Dermis microvascular lymphatic vessel endothelial cell (primary cell): ENCODE data around the gene TUBA4A. TPM values are rescaled to one million over a fixed set of nuclear protein-coding genes. Genes with fewer than 3 reads are reported as not detected.

ENCODE experiments used
- DNase-seq, 2 donors: peaks; one replicate each; pipeline versions ENCODE4 v3.0.0 to v3.0.0-alpha.2; 2010; ENCODE audit warnings: low read depth in 2 of 2
- total RNA-seq: library from RNA; depleted of rRNA; stranded (reverse); fragments of >200 nt; gene quantifications from 2 replicates; pipeline ENCODE4 v1.2.1, GENCODE V29; 2014

The TUBA4A gene
- 12.1 and 14.4 TPM in 2 replicates for total RNA-seq

GRCh38 chr2:219253753-219254589 lies at the start of gene TUBA4A:
Gene TUBA4A, minus strand, starts transcription at chr2:219253918. Its CDS starts 60 bp downstream, at chr2:219253858.
- peak in 1 of 2 donors; percentile 78 for DNase-seq

- no peak for DNase-seq
Observed at GRCh38 chr2:219302412-219302968, 48.8 kb upstream of the TUBA4A start.

GRCh38 chr2:219300022-219300421 lies 46.3 kb upstream of the TUBA4A start:
- DNase-seq, result no peak

- DNase-seq, result no peak
Observed at GRCh38 chr2:219299372-219299760, 45.6 kb upstream of the TUBA4A start.

GRCh38 chr2:219298759-219299371 lies 45.1 kb upstream of the TUBA4A start:
- peak in 1 of 2 donors; percentile 65 for DNase-seq

- DNase-seq, result no peak
Observed at GRCh38 chr2:219297766-219298456, 44.2 kb upstream of the TUBA4A start.

- DNase-seq, result no peak
Observed at GRCh38 chr2:219296631-219297391, 43.1 kb upstream of the TUBA4A start.

GRCh38 chr2:219296142-219296541 lies 42.4 kb upstream of the TUBA4A start:
- DNase-seq, result no peak

GRCh38 chr2:219294356-219295351 lies 40.9 kb upstream of the TUBA4A start:
- peak in 1 of 2 donors; percentile 82 for DNase-seq

GRCh38 chr2:219293736-219294231 lies 40.1 kb upstream of the TUBA4A start:
- no peak for DNase-seq

- DNase-seq, result no peak
Observed at GRCh38 chr2:219292616-219293015, 38.9 kb upstream of the TUBA4A start.

GRCh38 chr2:219291910-219292490 lies 38.3 kb upstream of the TUBA4A start:
- DNase-seq, result no peak

- no peak for DNase-seq
Observed at GRCh38 chr2:219291394-219291793, 37.7 kb upstream of the TUBA4A start.

- DNase-seq, result no peak
Observed at GRCh38 chr2:219290381-219291171, 36.9 kb upstream of the TUBA4A start.

GRCh38 chr2:219289537-219290361 lies 36.0 kb upstream of the TUBA4A start:
- DNase-seq, result peak in 1 of 2 donors; percentile 23

- no peak for DNase-seq
Observed at GRCh38 chr2:219289195-219289536, 35.4 kb upstream of the TUBA4A start.

GRCh38 chr2:219287580-219288265 lies 34.0 kb upstream of the TUBA4A start:
- no peak for DNase-seq
